Transverse colon (tissue), 4 donors: ENCODE measurements around the gene UBALD2. TPM values are rescaled to one million over a fixed set of nuclear protein-coding genes. Genes with fewer than 3 reads are reported as not detected.

Source experiments
- DNase-seq: peaks from one replicate; pipeline ENCODE4 v3.0.0-alpha.2; 2019
- H3K27ac ChIP-seq, 4 donors: fragments of 200-600 bp; sonication (generic); 2 replicates each; pipeline ENCODE4 v1.5.1; 2016 to 2018; ENCODE audit warnings: inconsistent platforms in 4 of 4
- H3K27me3 ChIP-seq: fragments of 200-600 bp; sonication (generic); 2 replicates; pipeline ENCODE4 v1.5.1; 2017; ENCODE audit warnings: inconsistent platforms
- H3K36me3 ChIP-seq, 4 donors: fragments of 200-600 bp; sonication (generic); 2 replicates each; pipeline ENCODE4 v1.5.1; 2017 to 2019; ENCODE audit warnings: inconsistent platforms in 4 of 4
- H3K4me1 ChIP-seq, 4 donors: fragments of 200-600 bp; sonication (generic); 2 replicates each; pipeline ENCODE4 v1.5.1; 2017 to 2020; ENCODE audit warnings: inconsistent platforms in 4 of 4
- H3K4me3 ChIP-seq, 4 donors: fragments of 200-600 bp; sonication (generic); 1 replicate in 1 of 4; 2 replicates in 3 of 4; pipeline versions ENCODE4 v1.5.1 to v1.6.1; 2017 to 2019; ENCODE audit warnings: inconsistent platforms in 4 of 4
- H3K9me3 ChIP-seq, 2 donors: fragments of 200-600 bp; sonication (generic); 2 replicates each; pipeline ENCODE4 v1.5.1; 2017 to 2019; ENCODE audit warnings: inconsistent platforms in 2 of 2
- EP300 ChIP-seq: sonication (generic); formaldehyde crosslinking; IDR thresholded peaks from one replicate; pipeline ENCODE4 v1.6.1; 2017; ENCODE audit warnings: antibody characterized with exemption, low read depth
- POLR2A ChIP-seq: fragments of 450-650 bp; IDR thresholded peaks from one replicate; pipeline ENCODE4 v1.6.1; 2016; ENCODE audit warnings: antibody characterized with exemption, mild to moderate bottlenecking, moderate library complexity
- POLR2AphosphoS5 ChIP-seq, 3 donors: sonication (generic); formaldehyde crosslinking; IDR thresholded peaks; one replicate each; pipeline ENCODE4 v1.6.1; 2016; ENCODE audit warnings: antibody characterized with exemption in 3 of 3
- WGBS, 2 donors: methylation state at CpG; one replicate each; pipeline ENCODE4 v1.1.5; 2018; ENCODE audit warnings: low coverage in 1 of 2; 5-methylcytosine and 5-hydroxymethylcytosine counted together
- in situ Hi-C, 4 donors: fragments of 200-750 bp; cut with MboI; loops; one replicate each; pipeline versions ENCODE4 v1.15.0 to v1.15.1; 2017; ENCODE audit warnings: low sequenced_read_pairs in 3 of 4, low pct_ligation_motif_present in 1 of 4, low pct_unique_long_range_greater_than_20kb in 1 of 4
- intact Hi-C: fragments of 100-400 bp; cut with DNase I; formaldehyde crosslinking; loops from one replicate; pipeline ENCODE4 v1.15.1; 2023; ENCODE audit warnings: low total_unique reads
- total RNA-seq, 4 donors: library from RNA; depleted of rRNA; stranded (reverse); fragments of >200 nt; gene quantifications; one replicate each; pipeline ENCODE4 v1.1.0, GENCODE V29; 2016
- TF ChIP-seq, protein P1 (sequence below), 5 experiments: fragments of 200-600 bp in 3 of 5; fragments of 450-650 bp in 2 of 5; sonication (generic) in 3 of 5; IDR thresholded peaks; 1 replicate in 2 of 5; 2 replicates in 3 of 5; pipeline ENCODE4 v1.5.1; 2016 to 2017; ENCODE audit warnings: antibody characterized with exemption in 5 of 5, inconsistent platforms in 3 of 5, mild to moderate bottlenecking in 2 of 5, moderate library complexity in 1 of 5

Gene UBALD2
- total RNA-seq, 4 donors from 2014 or later = 25.5 to 51.2 (median 34.5) TPM

DNA sequence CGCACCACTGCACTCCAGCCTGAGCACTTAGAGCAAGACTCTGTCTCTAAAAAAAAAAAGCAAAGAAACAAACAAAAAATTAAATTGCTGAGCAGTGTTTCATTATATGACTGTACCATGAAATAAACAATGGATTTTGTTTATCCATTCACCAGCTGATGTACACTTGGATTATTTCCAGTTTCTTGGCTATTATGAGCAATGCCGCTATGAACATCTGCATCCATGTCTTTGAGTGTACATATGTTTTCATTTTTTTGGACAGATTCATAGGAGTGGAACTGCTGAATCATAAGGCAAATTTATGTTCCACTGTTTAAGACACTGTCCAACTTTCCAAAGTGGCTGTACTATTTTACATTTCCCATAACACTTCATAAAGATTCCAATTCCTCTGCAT lies 32.8 kb upstream of the UBALD2 start:
- Histone ChIP-seq H3K27me3 (no peaks in the 10 kb centered on the region), H3K27ac (no peak overlapping the region), H3K4me3 (no peak overlapping the region), H3K4me1 (no peaks in the 10 kb centered on the region), H3K9me3 (no peaks in the 10 kb centered on the region), H3K36me3 (no peaks in the 10 kb centered on the region)
- intact Hi-C loops (loop anchor here (10.0 kb wide), 1 partner anchor 172 kb away; no protein-coding TSS in a partner anchor), in situ Hi-C loops (no loop called here)
- DNase-seq = no peak
- TF ChIP-seq POLR2A (no peak), POLR2AphosphoS5 (IDR thresholded peaks at IDR 0.05) (no peak), EP300 (no peak)
- TF ChIP-seq, protein P1, sequence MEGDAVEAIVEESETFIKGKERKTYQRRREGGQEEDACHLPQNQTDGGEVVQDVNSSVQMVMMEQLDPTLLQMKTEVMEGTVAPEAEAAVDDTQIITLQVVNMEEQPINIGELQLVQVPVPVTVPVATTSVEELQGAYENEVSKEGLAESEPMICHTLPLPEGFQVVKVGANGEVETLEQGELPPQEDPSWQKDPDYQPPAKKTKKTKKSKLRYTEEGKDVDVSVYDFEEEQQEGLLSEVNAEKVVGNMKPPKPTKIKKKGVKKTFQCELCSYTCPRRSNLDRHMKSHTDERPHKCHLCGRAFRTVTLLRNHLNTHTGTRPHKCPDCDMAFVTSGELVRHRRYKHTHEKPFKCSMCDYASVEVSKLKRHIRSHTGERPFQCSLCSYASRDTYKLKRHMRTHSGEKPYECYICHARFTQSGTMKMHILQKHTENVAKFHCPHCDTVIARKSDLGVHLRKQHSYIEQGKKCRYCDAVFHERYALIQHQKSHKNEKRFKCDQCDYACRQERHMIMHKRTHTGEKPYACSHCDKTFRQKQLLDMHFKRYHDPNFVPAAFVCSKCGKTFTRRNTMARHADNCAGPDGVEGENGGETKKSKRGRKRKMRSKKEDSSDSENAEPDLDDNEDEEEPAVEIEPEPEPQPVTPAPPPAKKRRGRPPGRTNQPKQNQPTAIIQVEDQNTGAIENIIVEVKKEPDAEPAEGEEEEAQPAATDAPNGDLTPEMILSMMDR (IDR thresholded peaks at IDR 0.05) = no peak
- 63 to 72% methylated on average over 2 of the region's 2 CpGs for WGBS, 2 donors

DNA sequence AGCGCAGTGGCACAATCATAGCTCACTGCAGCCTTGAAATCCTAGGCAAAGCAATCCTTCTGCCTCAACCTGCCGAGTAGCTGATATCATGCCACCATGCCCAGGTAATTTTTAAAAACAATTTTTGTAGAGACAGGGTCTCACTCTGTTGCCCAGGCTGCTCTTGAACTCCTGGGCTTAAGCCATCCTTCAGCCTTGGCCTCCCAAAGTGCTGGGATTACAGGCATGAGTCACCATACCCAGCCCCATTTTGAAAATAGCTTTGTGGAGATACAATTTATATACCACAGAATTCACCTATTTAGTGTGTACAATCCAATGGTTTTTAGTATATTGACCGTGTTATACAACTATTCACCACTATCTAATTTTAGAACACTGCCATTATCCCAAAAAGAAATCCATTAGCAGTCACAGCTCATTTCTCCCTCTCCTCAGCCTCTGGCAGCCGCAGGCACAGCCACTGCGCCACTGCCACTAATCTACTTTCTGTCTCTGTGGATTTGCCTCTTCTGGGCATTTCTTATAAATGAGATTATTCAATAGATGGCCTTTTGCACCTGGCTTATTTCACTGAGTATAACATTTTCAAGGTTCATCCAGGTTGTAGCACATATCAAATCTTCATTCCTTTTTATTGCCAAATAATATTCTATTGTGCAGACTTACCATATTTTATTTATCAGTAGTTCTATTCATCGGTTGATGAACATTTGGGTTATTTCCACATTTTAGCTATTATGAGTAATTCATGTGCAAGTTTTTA lies 31.4 kb upstream of the UBALD2 start:
- in situ Hi-C loops = no loop called here
- intact Hi-C loops = loop anchor here (10.0 kb wide), 1 partner anchor 171 kb away; no protein-coding TSS in a partner anchor

DNA sequence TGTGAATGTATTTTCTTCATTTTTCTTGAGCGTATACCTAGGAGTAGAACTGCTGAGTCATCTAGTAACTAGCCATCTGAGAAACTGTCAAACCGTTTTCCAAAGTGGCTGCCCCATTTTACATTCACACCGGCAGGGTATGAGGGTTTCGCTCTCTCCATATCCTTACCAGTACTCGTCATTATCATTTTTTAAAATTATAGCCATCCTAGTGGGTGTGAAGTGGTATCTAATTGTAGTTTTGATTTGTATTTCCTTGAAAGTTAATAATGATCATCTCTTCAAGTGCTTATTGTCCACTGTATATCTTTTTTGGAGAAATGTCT lies 30.8 kb upstream of the UBALD2 start:
- in situ Hi-C loops (no loop called here), intact Hi-C loops (loop anchor here (10.0 kb wide), 1 partner anchor 170 kb away; no protein-coding TSS in a partner anchor)
- H3K4me3 ChIP-seq = no peak overlapping the region
- H3K27me3 ChIP-seq = no peaks in the 10 kb centered on the region
- H3K9me3 ChIP-seq = no peaks in the 10 kb centered on the region
- 80% methylated on average over 5 of the region's 5 CpGs for WGBS, 2 donors
- H3K36me3 ChIP-seq = no peaks in the 10 kb centered on the region
- H3K4me1 ChIP-seq = peaks cover 0 to 18% (median 0%) of the 10 kb centered on the region in 4 donors
- DNase-seq = no peak
- TF ChIP-seq EP300 (no peak), POLR2A (no peak), POLR2AphosphoS5 (IDR thresholded peaks at IDR 0.05) (no peak)
- TF ChIP-seq, protein P1 (IDR thresholded peaks at IDR 0.05) = no peak
- H3K27ac ChIP-seq = no peak overlapping the region

More for the DNA sequence above, 31.4 kb upstream of the UBALD2 start:
- no peak for TF ChIP-seq POLR2AphosphoS5 (IDR thresholded peaks at IDR 0.05)
- TF ChIP-seq, protein P1 (IDR thresholded peaks at IDR 0.05) = no peak
- TF ChIP-seq POLR2A = no peak
- Histone ChIP-seq H3K4me3 (no peak overlapping the region), H3K36me3 (no peaks in the 10 kb centered on the region), H3K9me3 (no peaks in the 10 kb centered on the region), H3K27ac (no peak overlapping the region), H3K4me1 (peaks cover 0 to 13% (median 0%) of the 10 kb centered on the region in 4 donors), H3K27me3 (no peaks in the 10 kb centered on the region)
- 83 to 86% methylated on average over 4 to 6 of the region's 6 CpGs for whole genome bisulfite sequencing, 2 donors
- no peak for DNase-seq

DNA sequence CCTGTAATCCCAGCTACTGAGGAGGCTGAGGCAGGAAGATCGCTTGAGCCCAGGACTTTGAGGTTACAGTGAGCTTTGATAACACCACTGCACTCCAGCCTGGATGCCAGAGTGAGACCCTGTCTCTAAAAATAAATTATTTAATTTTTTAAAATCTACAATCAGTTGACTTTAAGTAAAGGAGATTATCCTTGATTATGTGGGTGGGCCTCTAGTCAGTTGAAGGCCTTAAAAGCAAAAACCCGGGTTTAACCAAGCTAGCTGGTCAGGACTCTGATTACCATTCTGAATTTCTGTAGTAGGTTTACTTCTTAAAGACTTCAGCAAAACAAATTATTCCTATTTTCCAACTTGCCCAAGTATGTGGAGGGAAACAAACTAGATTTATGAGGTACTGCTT lies 29.3 kb upstream of the UBALD2 start:
- DNase-seq = no peak
- TF ChIP-seq EP300 = no peak
- TF ChIP-seq, protein P1 (IDR thresholded peaks at IDR 0.05) = no peak
- no peak for TF ChIP-seq POLR2AphosphoS5 (IDR thresholded peaks at IDR 0.05)
- TF ChIP-seq POLR2A = no peak
- Histone ChIP-seq H3K9me3 (no peaks in the 10 kb centered on the region), H3K4me1 (peaks cover 0 to 23% (median 6%) of the 10 kb centered on the region in 4 donors), H3K27me3 (peaks cover 4% of the 10 kb centered on the region), H3K27ac (no peak overlapping the region), H3K36me3 (no peaks in the 10 kb centered on the region), H3K4me3 (no peak overlapping the region)
- 75 to 92% methylated on average over 2 of the region's 2 CpGs for WGBS, 2 donors
- intact Hi-C loops = loop anchor here (10.0 kb wide), 1 partner anchor 169 kb away; no protein-coding TSS in a partner anchor
- in situ Hi-C loops = no loop called here
